ENCODE data around the gene OPALIN. TPM values are rescaled to one million over a fixed set of nuclear protein-coding genes. Genes with fewer than 3 reads are reported as not detected.
A peak's percentile ranks its signal among the peaks of the same experiment; 100 is the strongest.

OPALIN gene
- total and polyA plus RNA-seq, 2 donors (not counting 1 experiment from before 2014, with no cell fraction given), result not detected

- Mint-ChIP-seq H3K27ac (no peak overlapping the region), H3K4me3 (no peak overlapping the region), H3K4me1 (peaks cover 13% of the 10 kb centered on the region), H3K9me3 (ENCODE audit: insufficient read depth) (no peaks in the 10 kb centered on the region), H3K27me3 (peaks cover 32% of the 10 kb centered on the region)
- Histone ChIP-seq H3K9ac (ENCODE audit: low read length) (no peak overlapping the region), H3K79me2 (ENCODE audit: control insufficient read depth, insufficient read depth, low read length) (no peaks in the 10 kb centered on the region), H3K4me1 (ENCODE audit: control insufficient read depth in 2 of 2, insufficient read depth in 2 of 2, low read length in 2 of 2) (peaks cover 6 to 10% of the 10 kb centered on the region in 2 donors), H3K9me3 (ENCODE audit: control extremely low read depth in 1 of 3, control insufficient read depth in 2 of 3, insufficient read depth in 1 of 3, low read length in 2 of 3) (no peaks in the 10 kb centered on the region), H3K27me3 (replicated peaks in 1 of 4; ENCODE audit: control extremely low read depth in 1 of 4, control insufficient read depth in 3 of 4, insufficient read depth in 4 of 4, low read length in 3 of 4) (peaks cover 0 to 8% (median 0%) of the 10 kb centered on the region in 4 experiments), H2AFZ (ENCODE audit: insufficient read depth, low read depth, low read length, poor library complexity, severe bottlenecking) (no peak overlapping the region), H3K4me2 (replicated peaks; ENCODE audit: low read depth, low read length, poor library complexity, severe bottlenecking) (no peak overlapping the region), H3K4me3 (ENCODE audit: control extremely low read depth in 1 of 5, extremely low read depth in 1 of 5, insufficient read depth in 1 of 5, low read depth in 2 of 5, low read length in 4 of 5) (no peak overlapping the region), H3K27ac (ENCODE audit: low read length in 2 of 2) (no peak overlapping the region), H3K36me3 (replicated peaks in 1 of 2; ENCODE audit: control extremely low read depth in 1 of 2, control insufficient read depth in 1 of 2, extremely low read depth in 1 of 2, insufficient read depth in 2 of 2, low read length in 1 of 2) (no peaks in the 10 kb centered on the region), H4K20me1 (ENCODE audit: control insufficient read depth, insufficient read depth, low read length, poor library complexity, severe bottlenecking) (no peaks in the 10 kb centered on the region)
- no peak for TF ChIP-seq EZH2 (IDR thresholded peaks at IDR 0.05; ENCODE audit: borderline replicate concordance, insufficient read depth, low read depth, low read length, poor library complexity, severe bottlenecking)
- TF ChIP-seq CTCF (IDR thresholded peaks at IDR 0.05), result no peak
- no peak for DNase-seq
- POLR2A ChIA-PET, result no interaction called here
- CTCF ChIA-PET, result interaction anchor here (1.1 kb wide), 1 partner anchor 11 kb away, joined by 5 read pairs; no protein-coding TSS in a partner anchor
- intact Hi-C loops (cut with micrococcal nuclease), result no loop called here
- no peak for ATAC-seq (ENCODE audit: low read depth)
- 71% methylated on average over 4 of the region's 7 CpGs for WGBS (ENCODE audit: insufficient coverage)
Observed at GRCh38 chr10:96376483-96376882, 17.7 kb upstream of the OPALIN start.

GRCh38 chr10:96374985-96375830 lies 16.4 kb upstream of the OPALIN start:
- intact Hi-C loops (cut with micrococcal nuclease), result no loop called here
- H3K4me1 Mint-ChIP-seq, result peaks cover 15% of the 10 kb centered on the region
- H3K27me3 Mint-ChIP-seq, result peaks cover 32% of the 10 kb centered on the region
- no peaks in the 10 kb centered on the region for H3K9me3 Mint-ChIP-seq (ENCODE audit: insufficient read depth)
- H3K79me2 ChIP-seq (ENCODE audit: control insufficient read depth, insufficient read depth, low read length), result no peaks in the 10 kb centered on the region
- H3K27me3 ChIP-seq (replicated peaks in 1 of 4; ENCODE audit: control extremely low read depth in 1 of 4, control insufficient read depth in 3 of 4, insufficient read depth in 4 of 4, low read length in 3 of 4), result peaks cover 0 to 8% (median 0%) of the 10 kb centered on the region in 4 experiments
- H3K4me3 Mint-ChIP-seq, result peak overlapping the region; percentile 86
- H3K4me1 ChIP-seq (ENCODE audit: control insufficient read depth in 2 of 2, insufficient read depth in 2 of 2, low read length in 2 of 2), result peaks cover 6 to 13% of the 10 kb centered on the region in 2 donors
- TF ChIP-seq CTCF (IDR thresholded peaks at IDR 0.05) (peak; percentile 99), EZH2 (IDR thresholded peaks at IDR 0.05; ENCODE audit: borderline replicate concordance, insufficient read depth, low read depth, low read length, poor library complexity, severe bottlenecking) (no peak)
- WGBS (ENCODE audit: insufficient coverage), result 6% methylated on average over 35 of the region's 36 CpGs
- H4K20me1 ChIP-seq (ENCODE audit: control insufficient read depth, insufficient read depth, low read length, poor library complexity, severe bottlenecking), result no peaks in the 10 kb centered on the region
- peak; percentile 85 for DNase-seq
- ChIA-PET CTCF (interaction anchor here (0.8 to 3.1 kb wide), 11 partner anchors 10 to 836 kb away, joined by 3 to 19 read pairs (median 5); partner anchors contain the start of gene TLL2), POLR2A (no interaction called here)
- H3K36me3 ChIP-seq (replicated peaks in 1 of 2; ENCODE audit: control extremely low read depth in 1 of 2, control insufficient read depth in 1 of 2, extremely low read depth in 1 of 2, insufficient read depth in 2 of 2, low read length in 1 of 2), result no peaks in the 10 kb centered on the region
- H2AFZ ChIP-seq (ENCODE audit: insufficient read depth, low read depth, low read length, poor library complexity, severe bottlenecking), result peak overlapping the region; percentile 84
- no peak overlapping the region for H3K27ac Mint-ChIP-seq
- peak overlapping the region; percentile 8 to 63 (median 42) for H3K4me3 ChIP-seq (ENCODE audit: control extremely low read depth in 1 of 5, extremely low read depth in 1 of 5, insufficient read depth in 1 of 5, low read depth in 2 of 5, low read length in 4 of 5)
- H3K4me2 ChIP-seq (replicated peaks; ENCODE audit: low read depth, low read length, poor library complexity, severe bottlenecking), result peak overlapping the region; percentile 91
- ATAC-seq (ENCODE audit: low read depth), result peak; percentile 91
- no peak overlapping the region for H3K27ac ChIP-seq (ENCODE audit: low read length in 2 of 2)
- H3K9ac ChIP-seq (ENCODE audit: low read length), result peak overlapping the region; percentile 62
- H3K9me3 ChIP-seq (ENCODE audit: control extremely low read depth in 1 of 3, control insufficient read depth in 2 of 3, insufficient read depth in 1 of 3, low read length in 2 of 3), result no peaks in the 10 kb centered on the region
